Suprapubic skin (tissue), 4 donors: ENCODE measurements around the gene CCL22. TPM values are rescaled to one million over a fixed set of nuclear protein-coding genes. Genes with fewer than 3 reads are reported as not detected.
A peak's percentile ranks its signal among the peaks of the same experiment; 100 is the strongest.
"Not testable (repeated sequence)": the region's sequence is repeated elsewhere in the genome, so short reads cannot be mapped to it uniquely, and the experiment has no call there.

ENCODE experiments used
- DNase-seq, 2 donors: peaks; one replicate each; pipeline ENCODE4 v3.0.0-alpha.2; 2019; ENCODE audit warnings: low spot score in 2 of 2
- H3K27ac ChIP-seq: fragments of 200-600 bp; sonication (generic); one replicate; pipeline ENCODE4 v1.5.1; 2019
- H3K27me3 ChIP-seq: fragments of 200-600 bp; sonication (generic); one replicate; pipeline ENCODE4 v1.5.1; 2019
- H3K36me3 ChIP-seq: fragments of 200-600 bp; sonication (generic); one replicate; pipeline ENCODE4 v1.5.1; 2019
- H3K4me1 ChIP-seq: fragments of 200-600 bp; sonication (generic); one replicate; pipeline ENCODE4 v1.5.1; 2019
- H3K4me3 ChIP-seq: fragments of 200-600 bp; sonication (generic); one replicate; pipeline ENCODE4 v1.5.1; 2019; ENCODE audit warnings: mild to moderate bottlenecking
- H3K9me3 ChIP-seq: fragments of 200-600 bp; sonication (generic); one replicate; pipeline ENCODE4 v1.5.1; 2019
- EP300 ChIP-seq: sonication (generic); formaldehyde crosslinking; IDR thresholded peaks from one replicate; pipeline ENCODE4 v1.6.1; 2017; ENCODE audit warnings: antibody characterized with exemption
- POLR2A ChIP-seq, 2 donors: fragments of 450-650 bp; IDR thresholded peaks; one replicate each; pipeline ENCODE4 v1.6.1; 2017; ENCODE audit warnings: antibody characterized with exemption in 2 of 2, mild to moderate bottlenecking in 2 of 2, moderate library complexity in 2 of 2
- POLR2AphosphoS5 ChIP-seq, 3 donors: sonication (generic); formaldehyde crosslinking; IDR thresholded peaks; one replicate each; pipeline ENCODE4 v1.6.1; 2017; ENCODE audit warnings: antibody characterized with exemption in 3 of 3
- WGBS: methylation state at CpG from one replicate; pipeline ENCODE4 v1.1.5; 2018; 5-methylcytosine and 5-hydroxymethylcytosine counted together
- total RNA-seq, 4 donors: library from RNA; depleted of rRNA; stranded (reverse); fragments of >200 nt; gene quantifications; one replicate each; pipeline ENCODE4 v1.1.0, GENCODE V29; 2016
- TF ChIP-seq, protein P1 (sequence below), 2 donors: fragments of 200-600 bp in 1 of 2; fragments of 450-650 bp in 1 of 2; sonication (generic) in 1 of 2; IDR thresholded peaks; one replicate each; pipeline ENCODE4 v1.5.1; 2016 to 2019; ENCODE audit warnings: antibody characterized with exemption in 2 of 2, mild to moderate bottlenecking in 1 of 2, moderate library complexity in 1 of 2

CCL22 gene
- total RNA-seq, 4 donors from 2014 or later = 1.5 to 11.7 (median 3.3) TPM

DNA sequence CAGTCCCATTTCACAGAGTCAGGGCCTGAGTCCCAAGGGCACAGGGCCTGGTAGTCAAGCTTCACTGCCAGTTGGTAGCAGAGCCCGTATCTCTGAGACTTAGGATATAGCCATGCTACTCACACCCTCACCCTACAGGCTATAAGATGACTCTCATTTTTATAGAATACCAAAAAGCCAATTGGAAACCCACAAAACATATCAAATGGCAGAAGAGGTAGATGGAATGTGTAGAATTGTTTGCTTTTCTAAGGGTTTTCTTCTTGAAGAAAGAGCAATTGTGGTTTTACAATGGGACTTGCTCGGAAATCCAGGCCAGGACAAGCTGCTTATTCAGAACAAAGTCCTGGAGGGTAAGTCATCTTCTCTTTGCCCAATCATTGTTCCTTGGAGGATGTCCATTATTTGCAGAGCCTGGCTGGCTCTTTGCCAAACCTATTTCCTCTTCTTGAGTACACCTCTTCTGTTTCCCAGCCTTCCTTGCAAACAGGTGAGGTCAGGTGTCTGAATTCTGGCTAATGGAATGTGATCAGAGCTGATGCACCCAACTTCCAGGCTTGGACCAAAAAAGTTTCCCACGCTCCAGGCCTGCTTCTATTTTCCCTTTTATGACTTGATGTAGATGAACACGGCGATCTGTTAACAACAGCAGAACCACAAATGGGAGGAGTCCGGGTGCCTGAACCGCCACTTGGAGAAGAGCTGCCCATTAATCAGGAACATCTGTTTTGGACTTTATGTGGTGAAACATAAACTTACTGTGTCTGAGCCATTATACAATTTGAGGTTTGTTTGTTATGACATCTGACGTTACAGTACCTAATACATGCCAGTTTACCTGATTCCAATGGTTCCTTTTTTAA, 16.9 kb upstream of the CCL22 start:
- no peak overlapping the region for H3K4me3 ChIP-seq
- no peaks in the 10 kb centered on the region for H3K27me3 ChIP-seq
- no peak for DNase-seq
- TF ChIP-seq EP300 = no peak
- TF ChIP-seq, protein P1, sequence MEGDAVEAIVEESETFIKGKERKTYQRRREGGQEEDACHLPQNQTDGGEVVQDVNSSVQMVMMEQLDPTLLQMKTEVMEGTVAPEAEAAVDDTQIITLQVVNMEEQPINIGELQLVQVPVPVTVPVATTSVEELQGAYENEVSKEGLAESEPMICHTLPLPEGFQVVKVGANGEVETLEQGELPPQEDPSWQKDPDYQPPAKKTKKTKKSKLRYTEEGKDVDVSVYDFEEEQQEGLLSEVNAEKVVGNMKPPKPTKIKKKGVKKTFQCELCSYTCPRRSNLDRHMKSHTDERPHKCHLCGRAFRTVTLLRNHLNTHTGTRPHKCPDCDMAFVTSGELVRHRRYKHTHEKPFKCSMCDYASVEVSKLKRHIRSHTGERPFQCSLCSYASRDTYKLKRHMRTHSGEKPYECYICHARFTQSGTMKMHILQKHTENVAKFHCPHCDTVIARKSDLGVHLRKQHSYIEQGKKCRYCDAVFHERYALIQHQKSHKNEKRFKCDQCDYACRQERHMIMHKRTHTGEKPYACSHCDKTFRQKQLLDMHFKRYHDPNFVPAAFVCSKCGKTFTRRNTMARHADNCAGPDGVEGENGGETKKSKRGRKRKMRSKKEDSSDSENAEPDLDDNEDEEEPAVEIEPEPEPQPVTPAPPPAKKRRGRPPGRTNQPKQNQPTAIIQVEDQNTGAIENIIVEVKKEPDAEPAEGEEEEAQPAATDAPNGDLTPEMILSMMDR (IDR thresholded peaks at IDR 0.05) = no peak
- TF ChIP-seq POLR2A (IDR thresholded peaks at IDR 0.05) = no peak
- no peak for TF ChIP-seq POLR2AphosphoS5 (IDR thresholded peaks at IDR 0.05)
- 53% methylated on average over 8 of the region's 8 CpGs for WGBS
- no peaks in the 10 kb centered on the region for H3K9me3 ChIP-seq
- H3K36me3 ChIP-seq = no peaks in the 10 kb centered on the region
- H3K27ac ChIP-seq = peak overlapping the region; percentile 62
- peaks cover 16% of the 10 kb centered on the region for H3K4me1 ChIP-seq

DNA sequence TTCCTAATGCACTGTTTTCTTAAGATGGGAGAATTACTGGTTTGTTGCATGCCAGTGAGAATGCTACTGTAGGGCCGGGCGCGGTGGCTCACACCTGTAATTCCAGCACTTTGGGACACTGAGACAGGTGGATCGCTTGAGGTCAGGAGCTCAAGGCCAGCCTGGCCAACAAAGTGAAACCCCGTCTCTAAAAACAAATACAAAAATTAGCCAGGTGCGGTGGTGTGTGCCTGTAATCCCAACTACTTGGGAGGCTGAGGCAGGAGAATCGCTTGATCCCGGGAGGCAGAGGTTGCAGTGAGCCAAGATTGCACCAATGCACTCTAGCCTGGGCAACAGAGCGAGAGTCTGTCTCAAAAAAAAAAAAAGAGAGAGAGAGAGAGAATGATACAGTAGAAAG, 16.0 kb upstream of the CCL22 start:
- not testable (repeated sequence) for H3K36me3 ChIP-seq, DNase-seq, H3K4me3 ChIP-seq, H3K9me3 ChIP-seq, H3K27ac ChIP-seq, H3K27me3 ChIP-seq
- peaks cover 16% of the 10 kb centered on the region for H3K4me1 ChIP-seq
- WGBS = 85% methylated on average over 9 of the region's 9 CpGs

DNA sequence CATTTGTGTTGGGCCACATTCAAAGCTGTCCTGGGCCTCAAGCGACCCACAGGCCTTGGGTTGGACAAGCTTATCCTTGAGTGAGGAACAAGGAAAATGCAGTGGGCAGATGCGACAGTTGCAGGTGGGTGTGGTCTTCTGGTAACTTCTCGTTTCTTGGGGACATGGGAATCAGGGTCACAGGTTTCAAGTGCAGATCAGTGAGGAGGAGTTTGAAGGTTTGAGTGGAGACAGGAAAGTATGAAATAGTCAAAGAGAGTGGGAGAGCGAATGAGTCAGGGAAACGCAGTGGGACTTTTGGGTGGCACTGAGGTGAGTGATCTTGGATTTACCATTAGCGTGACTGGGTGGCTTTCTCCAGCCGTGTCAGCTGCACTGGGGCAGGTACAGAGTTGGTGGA, 15.4 kb upstream of the CCL22 start:
- H3K27me3 ChIP-seq = no peaks in the 10 kb centered on the region
- WGBS = 91% methylated on average over 7 of the region's 7 CpGs
- TF ChIP-seq EP300 (no peak), POLR2AphosphoS5 (IDR thresholded peaks at IDR 0.05) (no peak), POLR2A (IDR thresholded peaks at IDR 0.05) (no peak)
- TF ChIP-seq, protein P1 (IDR thresholded peaks at IDR 0.05) = no peak
- no peaks in the 10 kb centered on the region for H3K36me3 ChIP-seq
- H3K27ac ChIP-seq = no peak overlapping the region
- DNase-seq = no peak
- no peak overlapping the region for H3K4me3 ChIP-seq
- H3K4me1 ChIP-seq = peaks cover 16% of the 10 kb centered on the region
- no peaks in the 10 kb centered on the region for H3K9me3 ChIP-seq

DNA sequence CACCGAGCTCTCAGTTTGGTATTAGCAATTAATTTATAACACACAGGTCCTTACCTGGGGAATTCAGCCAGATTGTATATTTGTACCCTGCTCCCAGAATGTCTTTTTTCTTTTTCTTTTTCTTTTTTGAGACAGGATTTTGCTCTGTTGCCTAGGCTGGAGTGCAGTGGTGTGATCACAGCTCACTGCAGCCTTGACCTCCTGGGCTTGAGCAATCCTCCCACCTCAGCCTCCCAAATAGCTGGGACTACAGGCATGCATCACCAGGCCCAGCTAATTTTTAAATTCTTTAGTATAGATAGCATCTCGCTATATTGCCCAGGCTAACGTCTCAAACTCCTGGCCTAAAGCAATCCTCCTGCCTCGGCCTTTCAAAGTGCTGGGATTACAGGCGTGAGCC, 14.5 kb upstream of the CCL22 start:
- not testable (repeated sequence) for H3K9me3 ChIP-seq
- 94% methylated on average over 5 of the region's 5 CpGs for whole genome bisulfite sequencing

DNA sequence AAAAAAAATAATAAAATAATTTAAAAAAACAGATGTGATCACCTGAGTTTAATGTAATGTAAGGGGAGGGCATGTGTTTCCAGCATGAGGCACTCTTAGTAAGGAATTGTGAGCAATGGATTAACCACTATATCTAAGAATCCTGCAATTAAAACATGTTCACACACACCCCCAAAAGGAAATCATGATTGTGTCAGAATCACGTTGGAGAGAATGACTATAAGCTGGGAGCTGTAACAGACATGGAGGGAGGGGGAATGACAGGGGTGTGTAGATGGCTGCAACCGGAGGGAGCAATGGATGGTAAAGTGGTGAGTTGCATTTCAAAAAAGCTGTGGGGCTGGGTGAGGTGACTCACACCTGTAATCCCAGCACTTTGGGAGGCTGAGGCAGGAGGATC, 13.6 kb upstream of the CCL22 start:
- WGBS = 61% methylated on average over 2 of the region's 2 CpGs
- TF ChIP-seq EP300 (no peak), POLR2AphosphoS5 (IDR thresholded peaks at IDR 0.05) (no peak), POLR2A (IDR thresholded peaks at IDR 0.05) (no peak)
- TF ChIP-seq, protein P1 (IDR thresholded peaks at IDR 0.05) = no peak
- H3K9me3 ChIP-seq = no peaks in the 10 kb centered on the region
- H3K27ac ChIP-seq = no peak overlapping the region
- H3K36me3 ChIP-seq = no peaks in the 10 kb centered on the region
- no peak overlapping the region for H3K4me3 ChIP-seq
- peaks cover 4% of the 10 kb centered on the region for H3K27me3 ChIP-seq
- peaks cover 16% of the 10 kb centered on the region for H3K4me1 ChIP-seq
- DNase-seq = no peak

More for the DNA sequence above, 14.5 kb upstream of the CCL22 start:
- H3K4me3 ChIP-seq, H3K27ac ChIP-seq, H3K36me3 ChIP-seq, H3K27me3 ChIP-seq, DNase-seq: not testable (repeated sequence)
- H3K4me1 ChIP-seq = peaks cover 16% of the 10 kb centered on the region

DNA sequence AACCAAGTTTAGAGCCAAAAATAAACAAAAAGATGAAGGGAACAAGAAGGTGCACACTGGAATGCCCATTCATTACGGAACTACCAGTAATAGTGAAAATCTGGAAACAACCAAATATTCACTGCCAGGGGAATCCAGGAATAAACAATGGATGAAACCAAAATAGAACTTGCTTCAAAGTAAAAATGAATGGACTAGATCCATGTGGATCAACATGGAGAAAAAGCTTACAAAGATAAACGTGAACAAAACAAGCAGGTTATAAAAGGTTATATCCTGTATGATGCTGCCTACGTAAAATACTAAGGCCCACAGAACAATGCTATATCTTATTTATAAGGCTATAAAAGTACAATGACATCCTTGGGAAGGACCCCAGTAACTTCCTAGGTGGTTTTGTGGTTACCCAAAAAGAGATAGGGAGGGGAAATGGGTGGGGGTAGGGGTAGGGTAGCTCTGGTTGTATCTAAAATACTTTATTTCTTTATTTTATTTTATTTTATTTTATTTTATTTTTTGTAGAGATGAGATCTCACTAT, 12.8 kb upstream of the CCL22 start:
- Histone ChIP-seq H3K9me3 (no peaks in the 10 kb centered on the region), H3K27ac (no peak overlapping the region), H3K27me3 (peaks cover 4% of the 10 kb centered on the region), H3K4me1 (peaks cover 16% of the 10 kb centered on the region), H3K36me3 (no peaks in the 10 kb centered on the region), H3K4me3 (no peak overlapping the region)
- 61% methylated on average over 3 of the region's 3 CpGs for WGBS
- TF ChIP-seq POLR2AphosphoS5 (IDR thresholded peaks at IDR 0.05) (no peak), POLR2A (IDR thresholded peaks at IDR 0.05) (no peak), EP300 (no peak)
- TF ChIP-seq, protein P1 (IDR thresholded peaks at IDR 0.05) = no peak
- no peak for DNase-seq
